HG03439 (cell line): ENCODE measurements around the gene EDDM13.
"Not testable (repeated sequence)": the region's sequence is repeated elsewhere in the genome, so short reads cannot be mapped to it uniquely, and the experiment has no call there.

Source experiments
- ATAC-seq: cut with Tn5 transposase; IDR thresholded peaks from one replicate; pipeline ENCODE4 v1.9.1; 2021; ENCODE audit warnings: mild to moderate bottlenecking, moderate library complexity; ENCODE audit not compliant: unreplicated experiment

EDDM13 gene

DNA sequence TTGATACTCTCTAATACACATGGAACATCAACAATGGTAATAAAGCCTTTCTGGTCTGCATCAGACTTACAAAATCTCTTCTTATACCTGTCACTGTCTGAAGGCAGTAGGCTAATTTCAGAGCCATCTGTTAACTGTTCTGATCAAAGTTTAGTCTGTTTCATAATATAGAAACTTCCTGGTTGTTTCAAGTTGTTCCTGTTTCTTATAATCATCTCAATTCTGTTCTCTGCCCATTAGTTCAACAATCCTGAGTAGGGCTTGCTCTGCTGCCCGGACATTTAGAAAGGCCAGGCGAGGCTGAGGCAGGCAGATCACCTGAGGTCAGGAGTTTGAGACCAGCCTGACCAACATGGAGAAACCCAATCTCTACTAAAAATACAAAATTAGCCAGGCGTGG is 47.4 kb downstream of the EDDM13 start:
- ATAC-seq: no peak

- no peak for ATAC-seq
These were observed 48.9 kb downstream of the EDDM13 start for GRCh38 chr19:56321254-56321988.

DNA sequence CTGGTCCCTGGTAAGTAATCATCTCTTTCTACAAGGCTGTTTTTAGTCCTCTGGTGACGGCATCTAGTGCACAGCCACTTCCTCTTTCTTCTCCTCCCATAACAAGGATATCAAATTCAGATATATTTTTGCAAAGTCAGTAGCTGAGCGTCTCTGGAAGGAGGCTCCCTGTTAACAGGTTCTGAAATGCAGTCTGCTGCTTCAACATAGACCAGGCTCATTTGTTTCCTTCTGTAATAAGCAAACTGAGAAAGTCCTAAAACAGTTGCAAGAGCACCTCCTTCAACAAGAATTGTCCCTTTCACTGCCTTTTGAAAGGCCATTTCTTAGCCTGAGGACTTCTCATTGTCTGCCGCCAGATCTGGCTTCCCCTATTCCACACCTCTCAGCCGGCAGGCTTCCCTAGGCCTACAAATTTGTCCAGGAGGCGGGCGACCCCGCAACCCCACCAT is 49.5 kb downstream of the EDDM13 start:
- no peak for ATAC-seq

- no peak for ATAC-seq
These were observed 51.9 kb downstream of the EDDM13 start for GRCh38 chr19:56324436-56324835.

- ATAC-seq: no peak
These were observed 60.1 kb downstream of the EDDM13 start for GRCh38 chr19:56332695-56333094.

- no peak for ATAC-seq
These were observed 61.0 kb downstream of the EDDM13 start for GRCh38 chr19:56333506-56333905.

DNA sequence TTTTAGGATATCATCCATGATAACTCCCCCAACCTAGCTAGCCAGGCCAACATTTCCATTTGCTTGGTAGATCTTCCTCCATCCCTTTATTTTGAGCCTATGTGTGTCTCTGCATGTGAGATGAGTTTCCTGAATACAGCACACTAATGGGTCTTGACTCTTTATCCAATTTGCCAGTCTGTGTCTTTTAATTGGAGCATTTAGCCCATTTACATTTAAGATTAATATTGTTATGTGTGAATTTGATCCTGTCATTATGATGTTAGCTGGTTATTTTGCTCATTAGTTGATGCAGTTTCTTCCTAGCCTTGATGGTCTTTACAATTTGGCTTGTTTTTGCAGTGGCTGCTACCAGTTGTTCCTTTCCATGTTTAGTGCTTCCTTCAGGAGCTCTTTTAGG is 62.8 kb downstream of the EDDM13 start:
- not testable (repeated sequence) for ATAC-seq

DNA sequence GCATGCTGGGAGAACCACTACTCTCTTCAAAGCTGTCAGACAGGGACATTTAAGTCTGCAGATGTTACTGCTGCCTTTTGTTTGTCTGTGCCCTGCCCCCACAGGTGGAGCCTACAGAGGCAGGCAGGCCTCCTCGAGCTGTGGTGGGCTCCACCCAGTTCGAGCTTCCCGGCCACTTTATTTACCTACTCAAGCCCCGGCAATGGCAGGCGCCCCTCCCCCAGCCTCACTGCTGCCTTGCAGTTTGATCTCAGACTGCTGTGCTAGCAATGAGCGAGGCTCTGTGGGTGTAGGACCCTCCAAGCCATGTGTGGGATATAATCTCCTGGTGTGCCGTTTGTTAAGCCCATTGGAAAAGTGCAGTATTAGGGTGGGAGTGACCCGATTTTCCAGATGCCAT is 64.5 kb downstream of the EDDM13 start:
- not testable (repeated sequence) for ATAC-seq

DNA sequence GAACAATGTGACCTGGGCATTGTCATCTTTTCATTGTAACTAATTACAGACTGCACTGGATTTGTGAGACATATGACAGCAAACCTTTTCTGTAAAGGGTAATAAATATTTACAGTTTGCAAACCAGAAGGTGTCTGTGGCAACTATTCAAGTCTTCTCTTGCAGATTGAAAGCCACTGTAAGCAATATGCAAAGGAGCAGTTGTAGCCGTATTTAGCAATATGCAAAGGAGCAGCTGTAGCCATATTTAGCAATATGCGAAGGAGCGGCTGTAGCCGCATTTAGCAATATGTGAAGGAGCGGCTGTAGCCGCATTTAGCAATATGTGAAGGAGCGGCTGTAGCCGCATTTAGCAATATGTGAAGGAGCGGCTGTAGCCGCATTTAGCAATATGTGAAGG is 66.5 kb downstream of the EDDM13 start:
- ATAC-seq: not testable (repeated sequence)

GRCh38 chr19:56341948-56342347 is 69.4 kb downstream of the EDDM13 start:
- ATAC-seq: no peak

DNA sequence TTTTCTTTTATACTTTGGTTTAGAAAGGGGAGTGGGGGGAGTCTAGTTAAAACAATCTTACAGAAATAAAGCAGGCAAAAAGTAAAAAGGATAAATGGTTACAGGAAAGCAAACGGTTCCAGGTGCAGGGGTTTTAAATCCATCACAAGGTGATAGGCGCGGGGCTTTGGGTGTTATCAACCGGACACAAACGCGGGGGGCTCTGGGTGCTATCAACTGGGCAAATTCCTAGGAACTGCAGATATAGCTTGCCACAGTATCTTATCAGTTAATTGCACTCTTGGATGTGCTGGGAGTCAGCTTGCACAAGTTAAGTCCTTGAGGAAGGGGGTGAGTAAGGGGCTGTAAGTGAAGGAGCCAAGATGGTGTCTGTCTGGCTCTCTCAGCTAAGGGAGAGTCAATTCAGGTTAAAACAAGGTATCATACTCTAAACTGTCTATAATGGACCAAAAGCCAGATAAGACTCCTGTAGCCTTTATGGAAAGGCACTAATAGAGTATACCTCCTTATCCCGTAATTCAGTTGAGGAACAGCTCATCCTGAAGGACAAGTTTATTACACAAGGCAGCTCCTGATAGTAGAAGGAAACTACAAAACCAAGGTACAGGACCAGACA is 74.7 kb downstream of the EDDM13 start:
- ATAC-seq: no peak

DNA sequence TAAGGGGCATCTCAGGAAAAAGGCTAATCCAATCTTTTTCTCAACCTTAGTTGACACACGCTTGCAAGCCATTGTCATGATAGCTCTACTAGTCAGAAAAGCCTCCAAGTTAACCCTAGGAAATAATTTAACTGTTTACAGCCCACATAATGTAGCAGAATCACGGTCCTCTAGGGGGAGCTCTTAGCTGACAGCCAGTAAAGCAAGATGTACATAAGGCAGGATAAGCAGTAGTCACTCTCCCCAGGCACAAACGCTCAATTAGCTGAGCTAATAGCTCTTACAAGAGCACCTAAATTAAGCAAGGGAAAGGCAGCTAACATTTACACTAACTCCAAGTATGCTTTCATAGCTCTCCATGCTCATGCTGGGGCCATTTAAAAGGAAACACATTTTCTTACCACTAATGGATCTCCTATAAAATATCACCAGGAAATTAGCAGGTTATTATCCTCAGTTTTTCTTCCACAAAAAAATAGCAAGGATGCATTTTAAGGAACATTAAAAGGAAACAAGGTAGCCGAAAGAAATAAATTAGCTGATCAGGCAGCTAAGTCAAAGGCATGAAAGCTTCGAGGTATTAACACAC is 75.8 kb downstream of the EDDM13 start:
- ATAC-seq: no peak

- ATAC-seq: no peak
These were observed 78.0 kb downstream of the EDDM13 start for GRCh38 chr19:56350416-56351045.

DNA sequence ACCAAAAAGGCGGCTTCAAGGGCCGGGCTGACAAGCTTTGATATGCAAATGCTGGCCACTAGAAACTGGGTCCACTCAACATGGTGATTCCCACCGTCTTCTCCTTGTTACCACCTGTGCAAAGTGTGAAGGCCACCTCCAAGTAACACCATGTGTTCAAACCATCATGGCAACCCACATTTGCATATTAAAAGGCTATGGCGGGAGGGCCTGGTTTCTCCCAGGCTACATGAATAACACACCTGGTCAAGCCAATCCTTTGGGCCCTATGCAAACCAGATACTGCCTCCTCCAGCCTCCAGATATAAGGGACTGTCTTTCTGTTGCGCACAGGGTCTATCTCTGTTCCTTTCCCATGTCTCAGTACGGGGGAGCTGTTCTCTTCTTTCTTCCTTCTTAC is 78.7 kb downstream of the EDDM13 start:
- no peak for ATAC-seq

DNA sequence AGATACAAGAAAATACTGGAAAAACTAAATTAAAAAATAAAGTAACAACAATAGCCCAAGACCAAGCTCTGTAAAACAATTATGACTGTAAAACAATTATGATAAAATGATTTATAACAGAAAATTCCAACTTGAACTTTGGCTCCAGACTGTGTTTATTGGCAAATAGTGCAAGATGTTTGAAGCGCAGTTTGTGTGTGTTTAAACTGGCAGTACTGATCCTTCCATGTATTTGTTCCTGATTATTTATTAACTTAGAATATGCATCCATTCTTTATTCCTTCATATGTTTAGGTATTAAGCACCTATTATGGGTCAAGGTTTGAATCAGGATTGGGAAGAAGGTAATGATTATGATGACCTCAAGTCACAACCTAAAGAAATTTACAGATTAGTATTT is 83.0 kb downstream of the EDDM13 start:
- ATAC-seq: no peak

GRCh38 chr19:56356944-56357343 is 84.4 kb downstream of the EDDM13 start:
- no peak for ATAC-seq
